H1 (cell line): Measurements from ENCODE around the gene BRAT1. TPM values are rescaled to one million over a fixed set of nuclear protein-coding genes. Genes with fewer than 3 reads are reported as not detected.

Experiments used
- CTCF ChIA-PET: fragments of 300-600 bp; sonication (Branson Sonifier 250); formaldehyde crosslinking; loops from one replicate; lab custom pipeline; 2021; ENCODE audit not compliant: partially characterized antibody; lab: Charles Lee
- POLR2A ChIA-PET: fragments of 300-600 bp; sonication (Branson Sonifier 250); formaldehyde crosslinking; loops from one replicate; lab custom pipeline; 2021; ENCODE audit warnings: inconsistent platforms; ENCODE audit not compliant: partially characterized antibody; lab: Charles Lee
- DNase-seq, 2 experiments: peaks; one replicate each; pipeline versions ENCODE4 v3.0.0 to v3.0.0-alpha.2; 2010 to 2022; ENCODE audit warnings: low spot score in 2 of 2, low read depth in 1 of 2, mixed read lengths in 1 of 2
- FAIRE-seq: peaks from 2 replicates; lab custom pipeline; 2011; peaks lifted over from hg19 to GRCh38; lab: Jason Lieb, UNC
- H2AFZ ChIP-seq: 2 replicates; pipeline ENCODE4 v1.8.1; 2012; ENCODE audit warnings: low read length, inconsistent platforms
- H2AK5ac ChIP-seq: 2 replicates; pipeline ENCODE4 v1.6.1; 2013; ENCODE audit warnings: low read depth, low read length
- H2BK120ac ChIP-seq: replicated peaks from 2 replicates; pipeline ENCODE3; 2013; ENCODE audit warnings: low read depth, low read length, inconsistent platforms
- H2BK12ac ChIP-seq: 2 replicates; pipeline ENCODE4 v1.6.1; 2013; ENCODE audit warnings: low read depth, low read length
- H2BK15ac ChIP-seq: 2 replicates; pipeline ENCODE4 v1.6.1; 2013; ENCODE audit warnings: low read length
- H2BK20ac ChIP-seq: 2 replicates; pipeline ENCODE4 v1.6.1; 2013; ENCODE audit warnings: low read length
- H2BK5ac ChIP-seq: 2 replicates; pipeline ENCODE4 v1.6.1; 2013; ENCODE audit warnings: low read depth, low read length
- H3K14ac ChIP-seq: 2 replicates; pipeline ENCODE4 v1.6.1; 2013; ENCODE audit warnings: inconsistent platforms; ENCODE audit not compliant: insufficient read length
- H3K18ac ChIP-seq: 2 replicates; pipeline ENCODE4 v1.6.1; 2013; ENCODE audit warnings: low read length; ENCODE audit errors: extremely low read depth
- H3K23ac ChIP-seq: 2 replicates; pipeline ENCODE4 v1.6.1; 2013; ENCODE audit warnings: inconsistent platforms; ENCODE audit not compliant: insufficient read length
- H3K23me2 ChIP-seq: 2 replicates; pipeline ENCODE4 v1.6.1; 2013; ENCODE audit warnings: low read depth, low read length
- H3K27ac ChIP-seq: 2 replicates; pipeline ENCODE4 v1.6.1; 2011; ENCODE audit warnings: low read depth, low read length, inconsistent platforms
- H3K27me3 ChIP-seq, 4 experiments: replicated peaks in 1 of 4; 1 replicate in 1 of 4; 2 replicates in 3 of 4; pipeline versions ENCODE4 v1.6.1 to v1.8.1; 2011 to 2013; ENCODE audit warnings: low read length in 3 of 4, mild to moderate bottlenecking in 3 of 4, inconsistent platforms in 2 of 4, mixed read lengths in 2 of 4, moderate library complexity in 1 of 4; ENCODE audit not compliant: control insufficient read depth in 3 of 4, insufficient read depth in 3 of 4; ENCODE audit errors: extremely low read depth in 1 of 4
- H3K36me3 ChIP-seq, 4 experiments: 2 replicates each; pipeline versions ENCODE4 v1.6.1 to v1.8.1; 2011 to 2013; ENCODE audit warnings: mild to moderate bottlenecking in 4 of 4, low read length in 3 of 4, moderate library complexity in 2 of 4, control low read depth in 1 of 4, inconsistent platforms in 1 of 4; ENCODE audit not compliant: insufficient read depth in 4 of 4, control insufficient read depth in 2 of 4
- H3K4ac ChIP-seq: replicated peaks from 2 replicates; pipeline ENCODE3; 2013; ENCODE audit warnings: low read length, low read depth, mixed read lengths, inconsistent platforms; ENCODE audit not compliant: insufficient read length
- H3K4me1 ChIP-seq, 4 experiments: replicated peaks in 1 of 4; 1 replicate in 1 of 4; 2 replicates in 3 of 4; pipeline versions ENCODE4 v1.6.1 to v1.8.1; 2011 to 2013; ENCODE audit warnings: low read length in 3 of 4, inconsistent platforms in 2 of 4, mixed read lengths in 1 of 4; ENCODE audit not compliant: insufficient read depth in 4 of 4, control insufficient read depth in 3 of 4
- H3K4me2 ChIP-seq, 2 experiments: 2 replicates each; pipeline versions ENCODE4 v1.6.1 to v1.8.1; 2011 to 2013; ENCODE audit warnings: low read depth in 2 of 2, low read length in 2 of 2, control low read depth in 1 of 2, inconsistent platforms in 1 of 2, mild to moderate bottlenecking in 1 of 2; ENCODE audit not compliant: insufficient read depth in 1 of 2
- H3K4me3 ChIP-seq, 4 experiments: fragments of 200-600, 300-600 bp in 1 of 4; sonication (generic), shearing (Covaris generic), sonication (Bioruptor Twin) in 1 of 4; 2 replicates each; pipeline versions ENCODE4 v1.5.1 to v1.8.1; 2011 to 2016; ENCODE audit warnings: low read length in 4 of 4, low read depth in 3 of 4, control low read depth in 2 of 4, inconsistent platforms in 2 of 4, mild to moderate bottlenecking in 2 of 4, mixed read lengths in 1 of 4, moderate library complexity in 1 of 4; ENCODE audit not compliant: insufficient read depth in 2 of 4; ENCODE audit errors: extremely low read depth in 1 of 4
- H3K56ac ChIP-seq: replicated peaks from 2 replicates; pipeline ENCODE3; 2013; ENCODE audit warnings: low read depth, mild to moderate bottlenecking, mixed read lengths, low read length, inconsistent platforms; ENCODE audit not compliant: insufficient read length
- H3K79me1 ChIP-seq: 2 replicates; pipeline ENCODE4 v1.6.1; 2013; ENCODE audit warnings: low read depth, low read length, control low read depth
- H3K79me2 ChIP-seq, 2 experiments: 2 replicates each; pipeline versions ENCODE4 v1.6.1 to v1.8.1; 2012 to 2013; ENCODE audit warnings: low read length in 2 of 2, mild to moderate bottlenecking in 2 of 2, inconsistent platforms in 1 of 2; ENCODE audit not compliant: insufficient read depth in 2 of 2, control insufficient read depth in 1 of 2
- H3K9ac ChIP-seq, 4 experiments: replicated peaks in 1 of 4; 1 replicate in 1 of 4; 2 replicates in 3 of 4; pipeline versions ENCODE4 v1.6.1 to v1.8.1; 2011 to 2013; ENCODE audit warnings: low read depth in 3 of 4, low read length in 3 of 4, control low read depth in 2 of 4, mild to moderate bottlenecking in 2 of 4, moderate library complexity in 2 of 4, inconsistent platforms in 1 of 4; ENCODE audit errors: extremely low read depth in 1 of 4
- H3K9me3 ChIP-seq, 2 experiments: 2 replicates each; pipeline versions ENCODE4 v1.6.1 to v1.8.1; 2012 to 2013; ENCODE audit warnings: mild to moderate bottlenecking in 2 of 2, moderate library complexity in 2 of 2, control low read depth in 1 of 2, inconsistent platforms in 1 of 2, low read depth in 1 of 2, low read length in 1 of 2, mixed read lengths in 1 of 2; ENCODE audit not compliant: insufficient read depth in 2 of 2
- H4K20me1 ChIP-seq, 2 experiments: replicated peaks in 1 of 2; 2 replicates each; pipeline versions ENCODE3 to v1.8.1; 2011 to 2013; ENCODE audit warnings: inconsistent platforms in 2 of 2, low read length in 2 of 2, mild to moderate bottlenecking in 1 of 2; ENCODE audit not compliant: insufficient read depth in 2 of 2, control insufficient read depth in 1 of 2
- H4K5ac ChIP-seq: 2 replicates; pipeline ENCODE4 v1.6.1; 2013; ENCODE audit warnings: low read length, low read depth, mixed read lengths, inconsistent platforms; ENCODE audit not compliant: insufficient read length
- H4K8ac ChIP-seq: 2 replicates; pipeline ENCODE4 v1.8.0; 2013; ENCODE audit warnings: mild to moderate bottlenecking, moderate library complexity, low read length, inconsistent platforms; ENCODE audit not compliant: insufficient read depth; ENCODE audit errors: extremely low read depth
- H4K91ac ChIP-seq: replicated peaks from 2 replicates; pipeline ENCODE3; 2013; ENCODE audit warnings: low read length, mixed read lengths, inconsistent platforms; ENCODE audit not compliant: insufficient read length
- ATF3 ChIP-seq: IDR thresholded peaks from 2 replicates; pipeline ENCODE4 v1.6.1; 2011; ENCODE audit warnings: low read depth, mild to moderate bottlenecking, low read length; ENCODE audit not compliant: insufficient read depth
- CHD2 ChIP-seq: IDR thresholded peaks from 2 replicates; pipeline ENCODE4 v1.6.1; 2012; ENCODE audit warnings: low read length, improper control_type of control experiment
- EGR1 ChIP-seq: IDR thresholded peaks from 2 replicates; pipeline ENCODE4 v1.6.1; 2011; ENCODE audit warnings: low read depth, low read length, borderline replicate concordance
- FOSL1 ChIP-seq: IDR thresholded peaks from 2 replicates; pipeline ENCODE4 v1.6.1; 2011; ENCODE audit warnings: mild to moderate bottlenecking, low read depth, low read length, moderate library complexity; ENCODE audit not compliant: insufficient read depth
- KDM5A ChIP-seq: fragments of 200-600 bp; IDR thresholded peaks from 2 replicates; pipeline ENCODE4 v1.7.1; 2012; ENCODE audit warnings: mild to moderate bottlenecking, low read length, inconsistent platforms, mixed read lengths
- RNF2 ChIP-seq: fragments of 200-900, 300-1000 bp; sonication (generic); IDR thresholded peaks from 2 replicates; pipeline ENCODE4 v1.7.1; 2016; ENCODE audit warnings: borderline replicate concordance, low read depth, mild to moderate bottlenecking, antibody characterized with exemption, low read length; ENCODE audit not compliant: poor library complexity, severe bottlenecking; ENCODE audit errors: missing control alignments
- RXRA ChIP-seq: IDR thresholded peaks from 2 replicates; pipeline ENCODE4 v1.6.1; 2011; ENCODE audit warnings: low read depth, mild to moderate bottlenecking, low read length, moderate library complexity; ENCODE audit not compliant: insufficient read depth
- SAP30 ChIP-seq: fragments of 300-600 bp; sonication (generic); IDR thresholded peaks from 2 replicates; pipeline ENCODE4 v1.7.1; 2012; ENCODE audit warnings: low read length, moderate library complexity, mild to moderate bottlenecking, inconsistent platforms; ENCODE audit not compliant: insufficient read depth, insufficient replicate concordance
- SIX5 ChIP-seq: IDR thresholded peaks from 2 replicates; pipeline ENCODE4 v1.6.1; 2011; ENCODE audit warnings: mild to moderate bottlenecking, low read depth, low read length
- SP2 ChIP-seq: IDR thresholded peaks from 2 replicates; pipeline ENCODE4 v1.6.1; 2012; ENCODE audit warnings: mild to moderate bottlenecking, low read length, inconsistent platforms
- WGBS, 2 experiments: shearing (Covaris generic) in 1 of 2; methylation state at CpG; one replicate each; pipeline versions ENCODE4 v1.1.6 to v1.1.7; 2013 to 2015; ENCODE audit warnings: low lambda C conversion rate in 2 of 2, mixed read lengths in 2 of 2, inconsistent platforms in 1 of 2, low coverage in 1 of 2, missing lambda C conversion rate in 1 of 2; ENCODE audit not compliant: insufficient replicate concordance in 2 of 2, insufficient coverage in 1 of 2, insufficient read length in 1 of 2; ENCODE audit errors: extremely low coverage in 1 of 2, missing lambda C conversion rate in 1 of 2; 5-methylcytosine and 5-hydroxymethylcytosine counted together
- polyA plus RNA-seq, 7 experiments: library from polyadenylated mRNA; depleted of rRNA in 3 of 7; stranded (reverse) in 5 of 7; unstranded in 2 of 7; fragments of >200 nt in 5 of 7; fragments of 200-250 nt in 2 of 7; gene quantifications; 1 replicate in 5 of 7; 2 replicates in 1 of 7; 4 replicates in 1 of 7; pipeline versions ENCODE4 v1.2.1 to v1.2.3, GENCODE V29; 2011 to 2013; ENCODE audit warnings: missing spikeins in 2 of 7, mixed read lengths in 2 of 7
- total RNA-seq: library from RNA; stranded (reverse); fragmentation: NEBNext Ultra II Directional; extraction: Animal tissue kit (Norgen Biotek cat#: 25700); gene quantifications from 2 replicates; pipeline ENCODE4 v1.2.1, GENCODE V29; 2021

BRAT1 gene
- total and polyA plus RNA-seq, 2 of the 8 experiments (the other 6 are each of a cell fraction or from before 2014, with no cell fraction given): 36.8 to 42.3 TPM

- Histone ChIP-seq H3K27me3 (no peaks in the 10 kb centered on the region), H4K20me1 (no peaks in the 10 kb centered on the region), H2BK15ac (no peak overlapping the region; the same call in 1 of the 2 replicates), H3K23ac (no peak overlapping the region), H3K27ac (no peak overlapping the region), H2BK120ac (no peak overlapping the region), H3K4me3 (no peak overlapping the region), H3K36me3 (peaks cover 0 to 2% (median 0%) of the 10 kb centered on the region in 4 experiments; a peak in 1 of 8 replicates), H3K4me1 (peaks cover 0 to 7% (median 1%) of the 10 kb centered on the region in 4 experiments; a peak in 3 of 7 replicates), H3K79me1 (no peaks in the 10 kb centered on the region), H3K4me2 (no peak overlapping the region), H3K56ac (no peak overlapping the region), H3K14ac (no peak overlapping the region), H4K91ac (no peak overlapping the region), H3K4ac (peak overlapping the region; percentile 62), H2BK5ac (no peak overlapping the region), H2AK5ac (peak overlapping the region; percentile 85; the same call in 1 of the 2 replicates), H4K8ac (no peak overlapping the region; the same call in 1 of the 2 replicates), H2BK12ac (no peak overlapping the region), H4K5ac (no peak overlapping the region), H3K79me2 (no peaks in the 10 kb centered on the region), H2AFZ (no peak overlapping the region), H3K9me3 (no peaks in the 10 kb centered on the region), H3K9ac (no peak overlapping the region), H3K23me2 (no peaks in the 10 kb centered on the region), H3K18ac (no peak overlapping the region), H2BK20ac (no peak overlapping the region)
- CTCF ChIA-PET: interaction anchor here (0.7 to 5.7 kb wide), 15 partner anchors 8 to 170 kb away, joined by 3 to 30 read pairs (median 4); no protein-coding TSS in a partner anchor
- POLR2A ChIA-PET: interaction anchor here (0.7 to 1.3 kb wide), 3 partner anchors 10 to 28 kb away, joined by 3 to 4 read pairs (median 3); partner anchors contain the start of gene TTYH3
- no peak for FAIRE-seq
- no peak for DNase-seq
- WGBS, 2 experiments: 94% methylated on average over 35 of the region's 35 CpGs; no CpG with 5 or more reads in 1 of the 2 experiments
- TF ChIP-seq RNF2: no peak
- no peak for TF ChIP-seq EGR1
- no peak for TF ChIP-seq SP2
- TF ChIP-seq FOSL1: no peak
- no peak for TF ChIP-seq CHD2
- TF ChIP-seq SAP30: no peak
- TF ChIP-seq KDM5A: no peak
- no peak for TF ChIP-seq RXRA
- TF ChIP-seq SIX5: no peak
- TF ChIP-seq ATF3: no peak
These were observed 48.0 kb upstream of the BRAT1 start for GRCh38 chr7:2603044-2603965.
